Chondrocyte (in vitro differentiated cells): ENCODE results near the gene APOL2. TPM values are rescaled to one million over a fixed set of nuclear protein-coding genes. Genes with fewer than 3 reads are reported as not detected.

Experiments used
- DNase-seq: peaks from one replicate; pipeline ENCODE4 v3.0.0; 2021; ENCODE audit warnings: mixed read lengths, low spot score
- H3K27ac Mint-ChIP-seq: one replicate; pipeline ENCODE4 v1.8.0; 2021; ENCODE audit warnings: mild to moderate bottlenecking, moderate library complexity, mixed read lengths; ENCODE audit not compliant: unreplicated experiment
- H3K27me3 Mint-ChIP-seq: 2 replicates; pipeline ENCODE4 v1.8.0; 2021; ENCODE audit warnings: low read depth, mixed read lengths
- H3K36me3 Mint-ChIP-seq: 2 replicates; pipeline ENCODE4 v1.8.0; 2021; ENCODE audit warnings: low read depth, mixed read lengths
- H3K4me1 Mint-ChIP-seq: 2 replicates; pipeline ENCODE4 v1.8.0; 2021; ENCODE audit warnings: low read depth, mild to moderate bottlenecking, mixed read lengths
- H3K4me3 Mint-ChIP-seq: one replicate; pipeline ENCODE4 v1.8.0; 2021; ENCODE audit warnings: mild to moderate bottlenecking, moderate library complexity, mixed read lengths; ENCODE audit not compliant: unreplicated experiment
- H3K9me3 Mint-ChIP-seq: 2 replicates; pipeline ENCODE4 v1.8.0; 2021; ENCODE audit warnings: low read depth, mixed read lengths
- CTCF ChIP-seq: fragments of 200-600 bp; sonication (generic); IDR thresholded peaks from 2 replicates; pipeline ENCODE4 v1.5.0; 2021; ENCODE audit warnings: antibody characterized with exemption, mild to moderate bottlenecking, moderate library complexity
- total RNA-seq: library from RNA; stranded (reverse); gene quantifications from 3 replicates; pipeline ENCODE4 v1.2.1, GENCODE V29; 2021

The APOL2 gene
- total RNA-seq, 1 donor from 2014 or later = 84.1 TPM

GRCh38 chr22:36285545-36285944 is 46.2 kb upstream of the APOL2 start:
- Mint-ChIP-seq H3K4me3 (no peak overlapping the region), H3K9me3 (no peaks in the 10 kb centered on the region), H3K4me1 (peaks cover 10% of the 10 kb centered on the region), H3K27me3 (no peaks in the 10 kb centered on the region), H3K27ac (no peak overlapping the region), H3K36me3 (peaks cover 60% of the 10 kb centered on the region)
- no peak for TF ChIP-seq CTCF
- DNase-seq = peak; percentile 89

- peaks cover 13% of the 10 kb centered on the region for H3K4me1 Mint-ChIP-seq
- H3K9me3 Mint-ChIP-seq = no peaks in the 10 kb centered on the region
- H3K36me3 Mint-ChIP-seq = peaks cover 63% of the 10 kb centered on the region
- H3K4me3 Mint-ChIP-seq = no peak overlapping the region
- H3K27me3 Mint-ChIP-seq = no peaks in the 10 kb centered on the region
- no peak for TF ChIP-seq CTCF
- H3K27ac Mint-ChIP-seq = peak overlapping the region; percentile 68
- peak; percentile 70 for DNase-seq
Measured at GRCh38 chr22:36285017-36285416, 45.7 kb upstream of the APOL2 start.

GRCh38 chr22:36284171-36284571 is 44.8 kb upstream of the APOL2 start:
- H3K27ac Mint-ChIP-seq = no peak overlapping the region
- peaks cover 63% of the 10 kb centered on the region for H3K36me3 Mint-ChIP-seq
- peaks cover 11% of the 10 kb centered on the region for H3K4me1 Mint-ChIP-seq

GRCh38 chr22:36282328-36282831 is 43.1 kb upstream of the APOL2 start:
- DNase-seq = peak; percentile 88
- peaks cover 17% of the 10 kb centered on the region for H3K4me1 Mint-ChIP-seq
- no peak overlapping the region for H3K4me3 Mint-ChIP-seq
- no peaks in the 10 kb centered on the region for H3K9me3 Mint-ChIP-seq
- TF ChIP-seq CTCF = no peak
- no peaks in the 10 kb centered on the region for H3K27me3 Mint-ChIP-seq
- H3K27ac Mint-ChIP-seq = no peak overlapping the region
- H3K36me3 Mint-ChIP-seq = peaks cover 55% of the 10 kb centered on the region

More at GRCh38 chr22:36284171-36284571, 44.8 kb upstream of the APOL2 start:
- no peak for TF ChIP-seq CTCF
- H3K27me3 Mint-ChIP-seq = no peaks in the 10 kb centered on the region
- no peak overlapping the region for H3K4me3 Mint-ChIP-seq
- DNase-seq = peak; percentile 91
- no peaks in the 10 kb centered on the region for H3K9me3 Mint-ChIP-seq

GRCh38 chr22:36281781-36282327 is 42.5 kb upstream of the APOL2 start:
- H3K36me3 Mint-ChIP-seq = peaks cover 52% of the 10 kb centered on the region
- no peak overlapping the region for H3K4me3 Mint-ChIP-seq
- H3K27ac Mint-ChIP-seq = peak overlapping the region; percentile 12
- H3K27me3 Mint-ChIP-seq = no peaks in the 10 kb centered on the region
- H3K4me1 Mint-ChIP-seq = peaks cover 16% of the 10 kb centered on the region
- peak; percentile 83 for DNase-seq
- no peak for TF ChIP-seq CTCF
- H3K9me3 Mint-ChIP-seq = no peaks in the 10 kb centered on the region
